Hepatocyte (in vitro differentiated cells): ENCODE measurements around the gene GNG12.

Source experiments
- EZH2phosphoT487 ChIP-seq: fragments of 200-600 bp; sonication (generic); IDR thresholded peaks from one replicate; pipeline ENCODE4 v1.6.1; 2018; ENCODE audit warnings: antibody characterized with exemption, mild to moderate bottlenecking, low read depth, moderate library complexity; ENCODE audit not compliant: unreplicated experiment, severe bottlenecking
- TF ChIP-seq, protein P1 (sequence below): fragments of 200-600 bp; sonication (generic); IDR thresholded peaks from 2 replicates; pipeline ENCODE4 v1.5.1; 2016; ENCODE audit warnings: antibody characterized with exemption, mild to moderate bottlenecking; ENCODE audit not compliant: poor library complexity

GRCh38 chr1:67759692-67760029 lies 73.6 kb downstream of the GNG12 start:
- TF ChIP-seq, protein P1, sequence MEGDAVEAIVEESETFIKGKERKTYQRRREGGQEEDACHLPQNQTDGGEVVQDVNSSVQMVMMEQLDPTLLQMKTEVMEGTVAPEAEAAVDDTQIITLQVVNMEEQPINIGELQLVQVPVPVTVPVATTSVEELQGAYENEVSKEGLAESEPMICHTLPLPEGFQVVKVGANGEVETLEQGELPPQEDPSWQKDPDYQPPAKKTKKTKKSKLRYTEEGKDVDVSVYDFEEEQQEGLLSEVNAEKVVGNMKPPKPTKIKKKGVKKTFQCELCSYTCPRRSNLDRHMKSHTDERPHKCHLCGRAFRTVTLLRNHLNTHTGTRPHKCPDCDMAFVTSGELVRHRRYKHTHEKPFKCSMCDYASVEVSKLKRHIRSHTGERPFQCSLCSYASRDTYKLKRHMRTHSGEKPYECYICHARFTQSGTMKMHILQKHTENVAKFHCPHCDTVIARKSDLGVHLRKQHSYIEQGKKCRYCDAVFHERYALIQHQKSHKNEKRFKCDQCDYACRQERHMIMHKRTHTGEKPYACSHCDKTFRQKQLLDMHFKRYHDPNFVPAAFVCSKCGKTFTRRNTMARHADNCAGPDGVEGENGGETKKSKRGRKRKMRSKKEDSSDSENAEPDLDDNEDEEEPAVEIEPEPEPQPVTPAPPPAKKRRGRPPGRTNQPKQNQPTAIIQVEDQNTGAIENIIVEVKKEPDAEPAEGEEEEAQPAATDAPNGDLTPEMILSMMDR, result no peak
- TF ChIP-seq EZH2phosphoT487, result no peak
